ENCODE results near the gene CTSA.
"Not testable (repeated sequence)": the region's sequence is repeated elsewhere in the genome, so short reads cannot be mapped to it uniquely, and the experiment has no call there.

CTSA gene

GRCh38 chr20:45867136-45867818 is 23.9 kb upstream of the CTSA start:
- DNase-seq, result no peak

- no peak for DNase-seq
Measured at GRCh38 chr20:45867819-45868176, 23.3 kb upstream of the CTSA start.

DNA sequence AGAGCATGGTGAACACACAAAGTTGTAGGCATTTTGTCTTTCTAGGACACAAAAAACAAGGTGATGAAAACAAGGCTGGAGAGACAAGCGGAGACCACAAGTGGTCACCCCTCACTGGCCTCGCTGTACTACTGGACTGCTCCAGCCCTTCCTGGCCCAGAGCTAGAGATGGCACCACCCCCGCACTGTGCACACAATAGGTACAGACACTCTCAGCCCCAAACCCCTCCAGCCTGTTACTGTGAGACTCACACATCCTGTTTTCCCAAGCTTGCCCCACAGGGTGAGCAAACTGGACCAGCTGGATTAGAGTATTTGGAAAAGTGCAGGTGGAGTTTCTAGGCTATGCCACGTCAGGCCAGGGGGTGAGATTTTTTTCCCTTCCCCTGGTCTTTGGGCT is 18.5 kb upstream of the CTSA start:
- no peak for DNase-seq

- no peak for DNase-seq
Measured at GRCh38 chr20:45873409-45874103, 17.6 kb upstream of the CTSA start.

DNA sequence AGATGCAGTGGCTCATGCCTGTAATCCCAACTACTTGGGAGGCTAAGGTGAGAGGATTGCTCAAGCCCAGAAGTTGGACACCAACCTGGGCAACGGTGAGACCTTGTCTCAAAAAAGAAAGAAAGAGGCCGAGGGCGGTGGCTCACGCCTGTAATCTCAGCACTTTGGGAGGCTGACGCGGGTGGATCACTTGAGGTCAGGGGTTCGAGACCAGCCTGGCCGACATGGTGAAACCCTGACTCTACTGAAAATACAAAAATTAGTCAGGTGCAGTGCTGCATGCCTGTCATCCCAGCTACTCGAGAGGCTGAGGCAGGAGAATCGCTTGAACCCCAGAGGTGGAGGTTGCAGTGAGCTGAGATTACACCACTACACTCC is 17.0 kb upstream of the CTSA start:
- DNase-seq, result not testable (repeated sequence)

DNA sequence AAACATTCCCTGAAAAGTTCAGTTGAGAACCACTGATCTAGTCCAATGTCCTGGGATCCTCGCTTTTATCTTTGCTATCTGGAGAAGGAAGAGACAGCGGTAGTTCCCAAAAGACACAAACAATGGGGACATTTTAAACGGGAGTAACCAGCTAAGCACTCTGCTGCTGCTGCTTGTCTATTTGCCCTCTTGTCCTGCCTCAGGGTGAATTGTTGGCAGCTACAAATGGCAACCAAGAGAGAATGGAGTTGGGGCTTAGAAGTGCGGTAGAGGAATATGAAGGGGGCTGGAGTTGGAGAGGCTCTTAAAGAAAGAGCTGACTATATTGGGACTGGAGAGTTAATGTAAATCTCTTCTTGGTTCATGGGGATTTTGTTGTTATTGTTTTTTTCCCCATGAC is 16.6 kb upstream of the CTSA start:
- DNase-seq, result no peak

GRCh38 chr20:45878076-45878761 is 12.9 kb upstream of the CTSA start:
- DNase-seq, result no peak

DNA sequence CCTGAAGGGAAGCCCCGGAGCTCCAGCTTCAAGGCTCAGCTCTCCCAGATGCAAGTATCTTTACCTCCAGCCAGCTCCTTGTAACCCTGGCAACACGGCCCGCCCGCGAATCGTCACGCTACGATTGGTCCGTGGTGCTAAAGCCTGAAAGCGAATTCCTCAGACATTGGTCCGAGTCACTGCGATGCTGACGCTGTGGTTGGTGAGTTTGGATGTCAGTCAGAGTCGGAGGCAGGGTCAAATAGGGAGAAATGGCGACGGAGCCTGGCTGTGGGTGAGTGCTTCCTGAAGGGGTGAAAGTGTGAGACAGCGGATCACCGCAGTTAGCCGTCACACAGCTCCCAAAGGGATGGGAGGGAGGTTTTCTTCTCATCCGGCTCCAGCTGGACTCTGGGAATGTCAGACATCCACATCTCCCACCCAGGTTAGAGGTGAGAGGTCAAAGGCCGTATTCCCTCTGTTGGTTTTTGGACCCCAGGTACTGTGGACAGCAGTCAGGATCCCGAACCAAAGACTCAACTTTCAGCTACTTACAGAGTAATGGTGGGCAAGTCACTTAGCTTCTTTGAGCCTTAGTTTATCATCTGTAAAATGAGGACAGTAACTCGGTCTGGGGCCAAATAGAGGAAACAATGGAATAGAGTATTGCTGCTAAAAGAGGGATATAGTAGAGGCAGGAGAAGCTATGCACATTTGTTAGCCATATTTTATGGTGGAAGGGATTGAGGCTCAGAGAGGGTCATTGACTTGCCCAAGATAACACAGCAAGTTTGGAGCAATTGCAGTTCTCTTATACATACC is 9.9 kb upstream of the CTSA start, which contains the start of gene ZSWIM1:
ZSWIM1 (plus strand) TSS at position 240 of the 801 bp plus-strand sequence. CDS start 1,366 bp downstream, outside the sequence.
- DNase-seq, result peak; percentile 99

DNA sequence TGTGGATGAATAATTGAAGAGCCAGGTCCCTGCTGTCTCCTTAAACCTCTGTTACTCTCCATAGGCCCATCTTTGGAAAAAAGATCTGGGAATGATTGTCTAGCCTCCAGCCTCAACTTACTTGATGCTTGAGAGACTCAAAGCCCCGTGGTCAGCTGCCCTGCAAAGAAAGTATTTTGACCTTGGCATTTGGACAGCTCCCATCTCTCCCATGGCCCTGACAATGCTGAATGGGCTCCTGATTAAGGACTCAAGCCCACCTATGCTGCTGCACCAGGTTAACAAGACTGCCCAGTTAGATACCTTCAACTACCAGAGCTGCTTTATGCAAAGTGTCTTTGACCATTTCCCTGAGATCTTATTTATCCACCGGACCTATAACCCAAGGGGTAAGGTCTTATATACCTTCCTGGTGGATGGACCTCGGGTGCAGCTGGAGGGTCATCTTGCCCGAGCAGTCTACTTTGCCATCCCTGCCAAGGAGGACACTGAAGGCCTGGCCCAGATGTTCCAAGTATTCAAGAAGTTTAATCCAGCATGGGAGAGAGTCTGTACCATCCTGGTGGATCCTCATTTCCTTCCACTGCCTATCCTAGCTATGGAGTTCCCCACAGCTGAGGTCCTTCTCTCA is 8.6 kb upstream of the CTSA start:
- no peak for DNase-seq

DNA sequence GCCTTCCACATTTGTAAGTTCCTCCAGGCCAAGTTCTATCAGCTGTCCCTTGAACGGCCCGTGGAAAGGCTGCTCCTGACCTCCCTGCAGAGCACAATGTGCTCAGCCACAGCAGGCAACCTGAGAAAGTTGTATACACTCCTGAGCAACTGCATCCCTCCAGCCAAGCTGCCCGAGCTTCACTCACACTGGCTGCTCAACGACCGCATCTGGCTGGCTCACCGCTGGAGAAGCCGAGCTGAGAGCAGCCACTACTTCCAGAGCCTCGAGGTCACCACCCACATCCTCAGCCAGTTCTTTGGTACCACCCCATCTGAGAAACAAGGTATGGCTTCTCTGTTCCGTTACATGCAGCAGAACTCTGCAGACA is 8.1 kb upstream of the CTSA start:
- DNase-seq, result no peak

DNA sequence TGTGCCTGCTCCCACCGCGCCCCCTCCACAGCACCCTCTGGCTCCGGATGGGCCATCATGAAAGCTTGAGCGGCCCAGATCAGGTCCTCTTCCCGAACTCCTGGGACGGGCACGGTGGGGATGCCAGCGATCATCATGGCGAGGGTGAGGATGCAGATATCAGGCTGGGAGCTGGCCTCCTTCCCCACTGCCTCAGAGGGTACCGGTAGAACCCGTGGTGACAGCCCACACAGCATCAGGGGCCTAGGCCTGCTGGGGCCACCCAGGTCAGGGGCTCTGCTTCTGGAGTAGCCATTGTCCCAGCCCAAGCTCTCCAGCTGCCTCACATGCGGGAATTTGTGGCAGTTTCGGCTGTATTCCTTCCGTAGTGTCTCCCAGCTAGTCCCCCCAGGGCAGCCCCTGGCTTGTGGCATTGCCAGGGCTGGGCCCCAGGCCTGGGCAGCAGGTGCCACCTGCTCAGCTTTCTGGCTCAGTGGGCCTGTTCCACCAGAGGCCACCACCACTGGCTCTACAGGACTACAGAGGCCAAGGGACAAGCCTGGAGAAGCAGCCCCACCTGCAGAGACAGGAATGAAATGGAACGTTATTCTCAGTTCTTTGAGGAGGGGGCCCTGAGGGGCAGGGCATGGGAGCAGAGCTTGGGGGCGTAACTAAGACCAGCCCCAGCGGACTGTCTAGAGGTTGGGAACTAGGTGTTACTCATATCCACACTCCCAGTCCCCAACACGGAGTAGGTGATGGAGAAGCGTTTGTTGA is 4.4 kb upstream of the CTSA start:
- no peak for DNase-seq

DNA sequence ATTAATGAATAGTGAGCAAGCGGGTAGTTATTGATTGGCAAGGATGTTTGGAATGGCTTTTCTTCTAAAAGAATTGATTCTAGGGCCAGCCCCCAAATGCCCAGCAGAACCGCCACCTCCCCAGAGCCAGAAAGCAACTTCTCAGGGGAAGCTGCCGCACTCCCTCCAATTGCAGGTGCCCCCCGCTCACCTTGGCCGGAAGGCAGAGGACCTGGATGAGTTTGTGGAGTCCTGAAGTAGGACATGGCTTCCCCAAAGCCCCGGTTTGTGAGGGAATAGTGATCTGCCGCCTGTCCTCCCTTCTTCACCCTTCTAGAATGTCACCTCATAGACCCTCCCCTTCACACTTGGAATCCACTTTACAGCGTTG is 3.8 kb upstream of the CTSA start, which contains the start of gene SPATA25:
SPATA25 (minus strand) TSS at position 277 of the 370 bp plus-strand sequence; CDS start at position 245, 32 bp downstream.
- DNase-seq, result no peak

DNA sequence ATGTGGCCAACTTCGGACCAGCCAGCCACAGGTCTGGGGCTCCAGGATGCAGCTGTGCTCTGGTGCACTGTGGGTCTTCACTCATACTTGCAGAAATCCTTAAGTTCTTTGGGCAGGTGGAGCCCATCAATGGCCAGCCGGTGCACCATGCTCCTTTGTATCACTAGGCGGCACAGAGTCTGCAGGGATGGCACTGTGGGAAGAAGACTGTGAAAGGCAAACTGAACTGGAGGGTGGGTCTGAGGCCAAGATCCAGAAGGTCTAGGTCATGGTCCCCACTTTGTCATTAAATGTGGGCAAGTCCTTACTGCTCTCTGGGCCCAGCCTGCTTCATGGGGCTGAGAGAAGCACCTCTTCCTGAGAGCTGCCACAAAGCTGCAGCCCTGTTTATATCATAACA is 2.5 kb upstream of the CTSA start:
- no peak for DNase-seq

GRCh38 chr20:45890077-45890984 is 804 bp upstream of the CTSA start:
- peak; percentile 39 for DNase-seq

DNA sequence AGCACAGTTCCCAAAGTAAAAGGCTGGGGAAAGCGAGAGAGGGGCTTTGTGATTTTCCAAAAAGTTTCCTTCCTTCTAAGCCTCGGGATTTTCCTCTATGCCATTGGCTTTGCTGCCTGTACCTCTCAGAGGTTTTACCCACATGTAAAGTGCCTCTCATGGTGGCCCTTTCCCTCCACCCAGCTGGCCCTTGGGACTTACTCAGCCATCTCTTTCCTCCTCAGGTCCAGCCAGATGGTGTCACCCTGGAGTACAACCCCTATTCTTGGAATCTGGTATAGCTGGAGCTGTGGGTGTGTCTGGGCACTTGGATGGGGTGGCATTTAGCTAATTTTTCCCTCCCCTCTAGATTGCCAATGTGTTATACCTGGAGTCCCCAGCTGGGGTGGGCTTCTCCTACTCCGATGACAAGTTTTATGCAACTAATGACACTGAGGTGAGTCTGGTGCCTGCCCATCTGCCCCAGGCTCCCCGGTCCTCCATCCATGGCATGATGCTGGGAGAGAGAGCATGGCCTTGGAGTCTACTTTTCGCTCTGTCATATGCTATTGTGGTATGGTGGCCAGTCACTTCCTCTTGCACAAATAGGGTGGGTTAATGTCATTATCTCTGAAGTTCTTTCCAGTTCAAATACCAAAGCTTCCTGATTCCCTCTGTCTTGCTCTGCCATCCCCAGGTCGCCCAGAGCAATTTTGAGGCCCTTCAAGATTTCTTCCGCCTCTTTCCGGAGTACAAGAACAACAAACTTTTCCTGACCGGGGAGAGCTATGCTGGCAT is 1.1 kb downstream of the CTSA start:
- DNase-seq, result no peak

DNA sequence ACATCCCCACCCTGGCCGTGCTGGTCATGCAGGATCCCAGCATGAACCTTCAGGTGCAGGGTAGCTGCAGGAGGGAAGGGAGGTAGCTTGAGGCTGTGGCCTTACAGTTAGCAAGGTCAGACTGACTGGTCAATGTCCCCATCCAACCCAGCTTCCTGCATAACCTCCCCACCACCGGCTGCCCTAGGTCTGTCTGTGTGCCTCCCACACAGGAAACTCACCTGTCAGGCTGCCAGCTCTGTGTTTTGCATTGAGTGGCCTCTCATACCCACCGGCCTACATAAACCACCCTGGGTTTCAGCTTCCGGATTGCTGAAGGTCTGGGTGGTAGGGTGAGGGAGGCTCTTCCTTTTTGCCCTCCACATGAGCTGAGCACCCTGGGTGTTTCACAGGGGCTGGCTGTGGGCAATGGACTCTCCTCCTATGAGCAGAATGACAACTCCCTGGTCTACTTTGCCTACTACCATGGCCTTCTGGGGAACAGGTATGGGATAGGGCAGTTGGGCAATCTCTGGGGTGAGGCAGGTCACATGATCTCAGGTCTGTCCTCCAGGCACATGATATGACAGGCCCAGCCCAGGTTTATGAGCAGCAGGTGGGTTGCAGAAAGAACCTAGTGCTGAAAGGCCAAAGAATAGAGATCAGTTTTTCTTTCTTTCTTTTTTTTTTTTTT is 1.8 kb downstream of the CTSA start:
- DNase-seq, result no peak

DNA sequence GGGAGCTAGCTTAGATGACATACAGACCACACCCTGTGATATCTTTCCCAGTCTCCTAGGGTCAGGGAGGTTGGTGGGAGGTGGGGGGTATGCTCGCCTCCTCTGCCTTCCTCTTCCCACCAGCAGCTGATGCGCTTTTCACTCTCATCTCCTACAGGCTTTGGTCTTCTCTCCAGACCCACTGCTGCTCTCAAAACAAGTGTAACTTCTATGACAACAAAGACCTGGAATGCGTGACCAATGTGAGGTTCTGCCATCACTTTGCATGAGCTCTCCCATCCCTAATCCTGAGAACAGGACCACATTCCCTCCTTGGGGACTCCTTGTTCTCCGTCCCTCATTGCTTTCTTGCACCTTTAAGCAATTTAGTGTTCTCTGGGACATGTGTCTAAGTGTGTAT is 2.7 kb downstream of the CTSA start:
- no peak for DNase-seq

- DNase-seq, result no peak
Measured at GRCh38 chr20:45894797-45895196, 3.7 kb downstream of the CTSA start.

- DNase-seq, result no peak
Measured at GRCh38 chr20:45896641-45897161, 5.6 kb downstream of the CTSA start.

Data from NCI-H2171 treated with DMSO at 0.1 percent for 48 hours (cell line).